Naive B cell (primary cell): ENCODE measurements around the gene CHCHD6. TPM values are rescaled to one million over a fixed set of nuclear protein-coding genes. Genes with fewer than 3 reads are reported as not detected.

Source experiments
- ATAC-seq, 2 donors: fragments of 150-1000 bp; cut with Tn5 transposase; 2 replicates each; pipeline ENCODE4 v1.10.0; 2021; ENCODE audit warnings: low read depth in 2 of 2, mild to moderate bottlenecking in 2 of 2, moderate library complexity in 2 of 2
- DNase-seq: peaks from one replicate; pipeline ENCODE4 v3.0.0; 2022
- H3K27ac Mint-ChIP-seq, 6 donors: one replicate each; pipeline ENCODE4 v1.8.0; 2020 to 2022; ENCODE audit warnings: mild to moderate bottlenecking in 6 of 6, mixed read lengths in 6 of 6, moderate library complexity in 5 of 6, inconsistent platforms in 2 of 6
- H3K27me3 Mint-ChIP-seq, 3 donors: one replicate each; pipeline ENCODE4 v1.8.0; 2021 to 2022; ENCODE audit warnings: mixed read lengths in 3 of 3, mild to moderate bottlenecking in 1 of 3
- H3K36me3 Mint-ChIP-seq, 2 donors: one replicate each; pipeline ENCODE4 v1.8.0; 2020 to 2022; ENCODE audit warnings: mixed read lengths in 2 of 2, inconsistent platforms in 1 of 2, mild to moderate bottlenecking in 1 of 2
- H3K4me1 Mint-ChIP-seq, 3 donors: one replicate each; pipeline ENCODE4 v1.8.0; 2020 to 2022; ENCODE audit warnings: mixed read lengths in 3 of 3, inconsistent platforms in 1 of 3, mild to moderate bottlenecking in 1 of 3, moderate library complexity in 1 of 3
- H3K4me3 Mint-ChIP-seq, 8 donors: one replicate each; pipeline ENCODE4 v1.8.0; 2020 to 2022; ENCODE audit warnings: mild to moderate bottlenecking in 8 of 8, mixed read lengths in 8 of 8, moderate library complexity in 8 of 8, inconsistent platforms in 2 of 8
- H3K9me3 Mint-ChIP-seq, 7 donors: one replicate each; pipeline ENCODE4 v1.8.0; 2020 to 2022; ENCODE audit warnings: mixed read lengths in 7 of 7, mild to moderate bottlenecking in 5 of 7, inconsistent platforms in 2 of 7, moderate library complexity in 1 of 7
- polyA plus RNA-seq, 6 donors: library from polyadenylated mRNA; unstranded; fragments of 300-500 nt; fragmentation: Illumina TruSeq; gene quantifications; one replicate each; pipeline ENCODE4 v1.2.3, GENCODE V29; 2021; ENCODE audit warnings: low read depth in 6 of 6

The CHCHD6 gene
- polyA plus RNA-seq, 6 donors from 2014 or later, result 8.7 to 16.3 (median 11.1) TPM

GRCh38 chr3:126888186-126888760 is 184.2 kb downstream of the CHCHD6 start:
- Mint-ChIP-seq H3K4me3 (peak overlapping the region in 1 of 8 donors; percentile 63), H3K4me1 (peaks cover 0 to 8% (median 3%) of the 10 kb centered on the region in 3 donors), H3K27ac (peak overlapping the region in 1 of 6 donors; percentile 78), H3K9me3 (no peaks in the 10 kb centered on the region), H3K36me3 (peaks cover 4 to 29% of the 10 kb centered on the region in 2 donors), H3K27me3 (peaks cover 0 to 9% (median 0%) of the 10 kb centered on the region in 3 donors)
- ATAC-seq, result no peak
- no peak for DNase-seq

GRCh38 chr3:126889276-126890201 is 185.5 kb downstream of the CHCHD6 start:
- H3K27me3 Mint-ChIP-seq, result peaks cover 0 to 16% (median 0%) of the 10 kb centered on the region in 3 donors
- H3K4me3 Mint-ChIP-seq, result no peak overlapping the region

GRCh38 chr3:126891141-126891540 is 187.1 kb downstream of the CHCHD6 start:
- peaks cover 0 to 8% (median 3%) of the 10 kb centered on the region in 3 donors for H3K4me1 Mint-ChIP-seq
- DNase-seq (no peak), ATAC-seq (no peak)
- no peaks in the 10 kb centered on the region for H3K9me3 Mint-ChIP-seq
- H3K27me3 Mint-ChIP-seq, result peaks cover 0 to 17% (median 0%) of the 10 kb centered on the region in 3 donors
- H3K36me3 Mint-ChIP-seq, result peaks cover 4 to 29% of the 10 kb centered on the region in 2 donors
- H3K4me3 Mint-ChIP-seq, result no peak overlapping the region
- peak overlapping the region in 3 of 6 donors; percentile 9 to 43 (median 24) for H3K27ac Mint-ChIP-seq

More at GRCh38 chr3:126889276-126890201, 185.5 kb downstream of the CHCHD6 start:
- Mint-ChIP-seq H3K4me1 (peaks cover 0 to 8% (median 3%) of the 10 kb centered on the region in 3 donors), H3K27ac (no peak overlapping the region), H3K9me3 (no peaks in the 10 kb centered on the region), H3K36me3 (peaks cover 4 to 29% of the 10 kb centered on the region in 2 donors)
- ATAC-seq (no peak), DNase-seq (no peak)

- Mint-ChIP-seq H3K4me1 (peaks cover 0 to 4% (median 3%) of the 10 kb centered on the region in 3 donors), H3K27me3 (peaks cover 0 to 20% (median 0%) of the 10 kb centered on the region in 3 donors), H3K27ac (no peak overlapping the region), H3K9me3 (no peaks in the 10 kb centered on the region), H3K36me3 (peaks cover 4 to 29% of the 10 kb centered on the region in 2 donors), H3K4me3 (no peak overlapping the region)
- DNase-seq (no peak), ATAC-seq (no peak)
Observed at GRCh38 chr3:126891791-126892190, 187.8 kb downstream of the CHCHD6 start.

DNA sequence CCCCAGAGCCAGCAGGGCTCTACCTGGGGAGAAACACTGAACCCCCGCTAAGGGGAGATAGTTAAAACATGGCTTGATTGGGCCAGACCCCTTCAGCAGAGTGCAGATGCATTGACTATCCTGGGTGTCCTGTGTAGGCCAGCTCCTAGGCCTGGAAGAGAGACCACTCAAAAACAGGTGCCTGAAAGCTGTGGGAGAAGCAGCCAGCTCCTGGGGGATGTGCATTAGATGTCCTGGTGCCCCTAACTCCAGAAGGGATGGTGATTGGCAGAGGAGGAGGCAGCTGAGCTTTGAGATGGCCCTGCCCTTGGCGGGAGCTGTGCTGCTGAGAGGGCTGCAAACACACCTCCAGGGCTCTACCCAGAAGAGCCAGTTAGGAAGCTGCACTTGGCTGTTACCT is 189.6 kb downstream of the CHCHD6 start:
- Mint-ChIP-seq H3K9me3 (no peaks in the 10 kb centered on the region), H3K27ac (no peak overlapping the region), H3K27me3 (peaks cover 0 to 22% (median 0%) of the 10 kb centered on the region in 3 donors), H3K4me3 (no peak overlapping the region), H3K36me3 (peaks cover 0 to 19% of the 10 kb centered on the region in 2 donors), H3K4me1 (peaks cover 0 to 4% (median 0%) of the 10 kb centered on the region in 3 donors)
- ATAC-seq (no peak), DNase-seq (no peak)

DNA sequence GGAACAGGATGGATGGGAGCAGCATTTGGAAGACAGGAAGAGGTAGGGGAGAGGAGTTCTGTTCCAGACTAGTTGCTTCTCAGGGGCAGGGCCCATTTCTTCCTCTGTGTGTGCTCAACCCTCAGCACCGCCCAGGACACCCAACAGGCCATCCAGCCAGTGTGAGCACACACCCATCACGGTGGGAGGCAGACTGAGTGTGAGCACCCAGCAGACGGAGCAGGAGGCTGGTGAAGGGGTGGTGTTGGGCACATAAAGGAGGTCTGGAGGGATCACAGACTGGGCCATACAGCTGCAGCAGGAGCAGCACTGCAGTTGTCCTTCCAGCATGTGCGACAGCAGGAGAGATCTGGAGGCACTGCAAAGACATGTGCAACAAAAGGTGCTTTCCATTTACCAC is 190.4 kb downstream of the CHCHD6 start:
- H3K36me3 Mint-ChIP-seq, result peaks cover 1 to 12% of the 10 kb centered on the region in 2 donors
- ATAC-seq (no peak), DNase-seq (no peak)
- H3K4me1 Mint-ChIP-seq, result no peaks in the 10 kb centered on the region
- H3K4me3 Mint-ChIP-seq, result no peak overlapping the region
- H3K27me3 Mint-ChIP-seq, result peaks cover 0 to 22% (median 0%) of the 10 kb centered on the region in 3 donors
- H3K27ac Mint-ChIP-seq, result peak overlapping the region in 1 of 6 donors; percentile 4
- H3K9me3 Mint-ChIP-seq, result no peaks in the 10 kb centered on the region

DNA sequence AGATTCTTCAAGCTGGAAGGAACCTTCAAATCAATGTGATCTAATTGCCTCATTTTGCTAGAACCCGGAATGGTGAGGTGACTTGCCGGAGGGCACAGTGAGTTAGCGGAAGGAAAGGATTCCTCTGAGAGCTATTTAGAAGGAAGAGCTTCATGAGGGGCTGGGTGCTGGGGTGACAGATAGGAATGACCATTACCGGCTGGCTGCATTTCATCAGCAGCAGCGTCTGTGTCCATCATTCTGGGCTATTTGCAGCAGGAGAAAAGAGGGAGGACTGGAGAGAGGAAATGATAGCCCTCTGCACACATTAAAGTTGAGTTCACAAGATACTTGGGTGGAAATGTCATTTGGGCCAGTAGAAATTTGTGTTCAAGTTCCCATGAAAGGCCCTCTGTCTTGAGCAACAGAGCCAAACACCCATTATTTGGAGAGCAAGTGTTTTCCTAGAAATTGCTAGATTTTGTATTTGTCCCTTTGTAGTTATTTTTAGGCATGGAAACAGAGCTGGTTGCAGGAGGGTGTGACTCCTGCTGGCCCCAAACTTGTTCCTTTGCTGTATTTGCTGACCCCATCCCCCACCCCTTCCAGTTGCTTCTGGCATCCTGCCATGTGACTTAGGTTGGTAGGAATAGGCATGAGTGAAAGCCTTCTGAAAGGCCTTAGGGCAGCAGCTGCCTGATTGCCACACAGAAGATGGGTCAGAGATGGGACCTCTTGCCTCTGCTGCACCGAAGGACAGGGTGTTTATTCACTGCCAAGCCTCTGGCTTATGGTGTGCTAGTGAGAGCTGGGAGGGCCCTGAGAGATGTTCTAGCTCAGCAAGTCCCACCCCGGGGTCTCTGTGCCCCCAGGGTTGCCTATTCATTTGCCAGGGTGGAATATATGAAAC is 191.4 kb downstream of the CHCHD6 start:
- Mint-ChIP-seq H3K27me3 (peaks cover 0 to 22% (median 0%) of the 10 kb centered on the region in 3 donors), H3K27ac (peak overlapping the region in 2 of 6 donors; percentile 47 to 54), H3K4me1 (peaks cover 0 to 3% (median 0%) of the 10 kb centered on the region in 3 donors), H3K36me3 (peaks cover 11 to 16% of the 10 kb centered on the region in 2 donors), H3K4me3 (no peak overlapping the region), H3K9me3 (no peaks in the 10 kb centered on the region)
- ATAC-seq (no peak), DNase-seq (no peak)

DNA sequence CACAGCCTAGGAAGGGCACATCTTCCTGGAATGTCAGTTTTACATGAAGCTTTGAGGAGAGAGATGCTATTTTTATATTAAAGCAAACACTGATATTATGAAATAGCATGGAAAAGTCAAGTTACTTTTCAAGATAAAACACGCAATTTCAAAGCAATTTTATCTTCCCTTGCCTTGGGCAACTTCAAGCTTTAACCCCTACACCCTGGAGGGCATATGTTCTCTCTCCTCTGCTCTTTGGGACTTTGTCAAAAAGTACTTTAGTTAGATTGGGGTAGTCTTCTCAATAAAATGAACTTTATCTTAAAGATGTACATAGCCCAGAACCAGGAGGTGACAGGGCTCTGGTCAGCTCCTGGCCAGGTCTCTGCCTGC is 192.0 kb downstream of the CHCHD6 start:
- Mint-ChIP-seq H3K27ac (no peak overlapping the region), H3K9me3 (no peaks in the 10 kb centered on the region), H3K36me3 (peaks cover 11% of the 10 kb centered on the region in 2 donors), H3K27me3 (peaks cover 0 to 18% (median 0%) of the 10 kb centered on the region in 3 donors), H3K4me3 (no peak overlapping the region), H3K4me1 (peaks cover 0 to 3% (median 0%) of the 10 kb centered on the region in 3 donors)
- no peak for ATAC-seq
- no peak for DNase-seq

DNA sequence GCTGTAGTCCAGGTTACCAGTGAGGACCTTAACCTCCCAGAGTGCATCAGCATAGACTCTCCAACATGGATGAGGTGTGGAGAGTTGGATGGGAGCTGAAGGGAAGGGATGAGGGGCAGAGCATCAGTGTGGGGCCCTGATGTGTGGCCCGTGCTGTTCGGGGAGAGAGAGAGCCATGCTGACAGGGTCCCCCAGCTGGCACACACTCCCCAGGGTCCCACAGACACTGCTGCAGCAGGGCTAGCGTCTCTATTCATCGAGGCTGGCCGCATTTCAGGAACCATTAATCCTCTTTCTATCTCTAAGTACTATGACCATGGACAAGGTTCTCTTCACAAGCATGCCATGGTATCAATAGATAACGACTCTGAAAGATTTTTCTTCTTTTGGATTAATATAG is 192.9 kb downstream of the CHCHD6 start:
- Mint-ChIP-seq H3K27me3 (peaks cover 0 to 21% (median 5%) of the 10 kb centered on the region in 3 donors), H3K4me1 (peaks cover 0 to 3% (median 0%) of the 10 kb centered on the region in 3 donors), H3K4me3 (no peak overlapping the region), H3K36me3 (peaks cover 9 to 16% of the 10 kb centered on the region in 2 donors), H3K9me3 (no peaks in the 10 kb centered on the region), H3K27ac (no peak overlapping the region)
- no peak for ATAC-seq
- DNase-seq, result no peak

GRCh38 chr3:126897943-126898342 is 193.9 kb downstream of the CHCHD6 start:
- peaks cover 13 to 16% of the 10 kb centered on the region in 2 donors for H3K36me3 Mint-ChIP-seq
- H3K27ac Mint-ChIP-seq, result no peak overlapping the region
- peaks cover 0 to 3% (median 0%) of the 10 kb centered on the region in 3 donors for H3K4me1 Mint-ChIP-seq
- peaks cover 0 to 26% (median 5%) of the 10 kb centered on the region in 3 donors for H3K27me3 Mint-ChIP-seq
- DNase-seq, result no peak
- H3K9me3 Mint-ChIP-seq, result peaks cover 0 to 2% (median 0%) of the 10 kb centered on the region in 7 donors
- ATAC-seq, result no peak
- H3K4me3 Mint-ChIP-seq, result no peak overlapping the region

DNA sequence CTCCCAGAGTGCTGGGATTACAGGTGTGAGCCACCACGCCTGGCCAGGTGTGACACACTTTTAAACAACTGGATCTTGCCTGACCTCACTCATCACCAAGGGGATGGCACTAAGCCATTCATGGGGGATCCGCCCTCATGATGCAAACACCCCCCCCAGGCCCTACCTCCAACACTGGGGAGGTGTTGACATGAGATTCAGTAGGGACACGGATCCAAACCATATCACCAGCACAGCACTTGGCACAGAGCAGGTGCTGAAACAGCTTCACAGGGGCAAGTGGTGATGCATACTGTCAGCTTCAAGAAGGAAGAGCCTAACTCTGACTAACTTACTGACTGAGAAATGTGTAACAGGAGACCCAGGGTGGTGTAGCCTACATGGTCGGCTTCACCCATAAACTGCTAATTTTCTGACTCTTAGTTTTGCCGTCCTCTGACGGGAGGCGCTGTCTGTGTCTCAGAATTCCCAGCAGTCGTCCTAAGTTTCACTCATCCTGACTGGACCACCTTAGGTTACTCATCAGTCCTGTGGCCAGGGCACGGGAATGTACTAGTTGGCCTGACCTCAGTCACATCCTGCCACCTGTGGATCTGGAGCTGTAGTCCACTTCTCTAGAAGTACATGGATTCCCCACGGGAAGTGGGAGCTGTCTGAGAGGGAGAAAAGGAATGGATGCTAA is 197.0 kb downstream of the CHCHD6 start:
- peaks cover 13 to 16% of the 10 kb centered on the region in 2 donors for H3K36me3 Mint-ChIP-seq
- no peak for ATAC-seq
- H3K4me1 Mint-ChIP-seq, result peaks cover 0 to 3% (median 0%) of the 10 kb centered on the region in 3 donors
- no peak overlapping the region for H3K27ac Mint-ChIP-seq
- DNase-seq, result no peak
- H3K27me3 Mint-ChIP-seq, result peaks cover 0 to 17% (median 5%) of the 10 kb centered on the region in 3 donors
- H3K9me3 Mint-ChIP-seq, result peaks cover 0 to 2% (median 0%) of the 10 kb centered on the region in 7 donors
- H3K4me3 Mint-ChIP-seq, result no peak overlapping the region

- Mint-ChIP-seq H3K4me1 (peaks cover 0 to 3% (median 0%) of the 10 kb centered on the region in 3 donors), H3K4me3 (no peak overlapping the region), H3K9me3 (peaks cover 0 to 2% (median 0%) of the 10 kb centered on the region in 7 donors), H3K36me3 (peaks cover 13 to 16% of the 10 kb centered on the region in 2 donors), H3K27ac (no peak overlapping the region), H3K27me3 (peaks cover 0 to 16% (median 11%) of the 10 kb centered on the region in 3 donors)
- ATAC-seq, result no peak
- DNase-seq, result no peak
Observed at GRCh38 chr3:126901631-126902030, 197.6 kb downstream of the CHCHD6 start.
